Activated CD4-positive, alpha-beta T cell treated with anti-CD3 and anti-CD28 coated beads, Interleukin-2, amount 50 U/mL, for 24 hours (primary cell): ENCODE results near the gene SHMT1.
"Not testable (repeated sequence)": the region's sequence is repeated elsewhere in the genome, so short reads cannot be mapped to it uniquely, and the experiment has no call there.

Experiments
- DNase-seq, 2 donors: peaks; one replicate each; pipeline ENCODE4 v3.0.0-alpha.2; 2020; ENCODE audit warnings: low read depth in 1 of 2, low spot score in 1 of 2

SHMT1 gene

DNA sequence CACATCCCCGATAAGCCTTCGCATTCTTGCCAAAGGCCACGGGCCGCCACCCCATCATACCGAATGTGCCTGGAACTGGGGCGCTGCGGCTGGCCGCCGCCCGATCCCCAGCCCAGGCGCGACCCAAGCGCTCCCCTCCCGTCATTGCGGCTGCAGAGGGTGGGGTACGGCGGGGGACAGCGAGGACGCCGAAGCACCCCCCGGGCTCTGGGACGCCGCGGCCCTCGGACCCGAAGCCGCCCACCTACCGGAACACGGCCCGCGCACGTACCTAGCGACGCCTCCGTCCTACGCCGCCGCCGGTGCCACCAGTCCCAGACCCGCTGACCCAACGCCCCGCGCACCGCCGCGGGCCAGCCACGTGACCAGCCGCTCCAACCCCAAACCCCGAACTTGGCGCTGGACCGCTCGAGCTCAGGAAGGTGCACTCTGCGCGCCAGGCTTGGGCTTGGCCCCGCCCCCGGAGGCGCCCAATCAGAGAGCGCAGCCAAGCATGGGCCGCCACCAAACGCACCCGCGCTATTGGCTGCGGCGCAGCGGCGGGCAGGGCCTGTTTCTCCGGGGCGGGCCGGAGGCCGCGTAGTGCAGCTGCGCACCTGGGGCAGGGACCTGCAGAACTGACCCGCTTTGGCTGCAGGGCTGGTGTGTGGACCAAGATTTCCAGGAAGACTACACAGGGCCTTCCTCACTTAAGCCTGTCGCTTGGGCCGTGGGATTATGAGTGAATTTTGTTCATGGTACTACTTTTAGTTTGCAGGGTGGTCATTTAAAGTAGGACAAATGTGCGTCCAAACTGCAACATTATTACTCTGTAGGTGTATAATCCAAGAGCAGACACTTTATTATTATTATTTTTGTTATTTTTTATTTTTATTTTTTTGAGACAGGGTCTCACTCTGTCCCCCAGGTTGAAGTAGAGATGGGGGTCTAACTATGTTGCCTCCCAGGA is at the start of gene SHMT1:
TSS of gene SHMT1 (minus strand) at position 450 of the 949 bp plus-strand sequence. CDS start 7,569 bp downstream, outside the sequence.
- DNase-seq: peak; percentile 84 to 85

- DNase-seq: not testable (repeated sequence)
Measured at GRCh38 chr17:18412001-18412538, 48.7 kb upstream of the SHMT1 start.

DNA sequence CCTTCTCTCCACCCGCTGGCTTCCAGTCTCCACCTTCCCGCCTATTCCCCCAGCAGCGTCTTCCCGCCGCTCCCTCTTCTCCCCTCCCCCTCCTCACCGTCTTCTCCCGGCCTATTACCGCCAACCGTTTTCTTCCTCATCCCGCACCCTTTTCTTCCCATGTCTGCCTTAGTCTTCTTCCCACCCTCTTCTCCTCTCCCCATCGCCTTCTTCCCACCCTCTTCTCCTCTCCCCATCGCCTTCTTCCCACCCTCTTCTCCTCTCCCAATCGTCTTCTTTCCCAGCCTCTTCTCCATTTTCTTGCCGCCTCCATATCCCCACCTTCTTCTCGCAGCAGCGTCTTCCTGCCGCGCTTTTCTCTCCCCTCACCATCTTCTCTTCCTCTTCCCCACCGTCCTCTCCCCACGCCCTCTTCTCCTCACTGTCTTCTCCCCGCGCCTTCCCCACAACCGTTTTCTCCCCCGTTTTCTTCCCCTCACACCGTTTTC is 48.1 kb upstream of the SHMT1 start:
- peak; percentile 17 to 19 for DNase-seq

- DNase-seq: not testable (repeated sequence)
Measured at GRCh38 chr17:18410736-18411135, 47.4 kb upstream of the SHMT1 start.

GRCh38 chr17:18409321-18409720 is 46.0 kb upstream of the SHMT1 start:
- DNase-seq: not testable (repeated sequence)

- DNase-seq: not testable (repeated sequence)
Measured at GRCh38 chr17:18408906-18409305, 45.6 kb upstream of the SHMT1 start.

- DNase-seq: not testable (repeated sequence)
Measured at GRCh38 chr17:18403604-18404003, 40.3 kb upstream of the SHMT1 start.

DNA sequence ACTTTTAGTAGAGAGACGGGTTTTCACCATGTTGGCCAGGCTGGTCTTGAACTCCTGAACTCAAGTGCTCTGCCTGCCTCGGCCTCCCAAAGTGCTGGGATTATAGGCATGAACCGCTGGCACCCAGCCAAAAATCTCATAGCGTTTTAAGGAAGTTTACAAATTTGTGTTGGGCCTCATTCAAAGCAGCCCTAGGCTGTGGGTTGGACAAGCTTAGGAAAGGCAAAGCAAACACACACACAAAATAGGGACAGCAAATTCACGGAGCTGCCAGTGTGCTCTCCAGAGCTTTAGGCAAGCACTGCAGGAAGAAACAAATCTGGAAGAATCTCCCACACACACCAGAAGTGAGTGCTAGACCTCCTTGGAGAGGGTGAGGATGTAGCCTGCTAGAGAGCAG is 39.8 kb upstream of the SHMT1 start:
- not testable (repeated sequence) for DNase-seq

GRCh38 chr17:18401872-18402590 is 38.7 kb upstream of the SHMT1 start:
- not testable (repeated sequence) for DNase-seq

DNA sequence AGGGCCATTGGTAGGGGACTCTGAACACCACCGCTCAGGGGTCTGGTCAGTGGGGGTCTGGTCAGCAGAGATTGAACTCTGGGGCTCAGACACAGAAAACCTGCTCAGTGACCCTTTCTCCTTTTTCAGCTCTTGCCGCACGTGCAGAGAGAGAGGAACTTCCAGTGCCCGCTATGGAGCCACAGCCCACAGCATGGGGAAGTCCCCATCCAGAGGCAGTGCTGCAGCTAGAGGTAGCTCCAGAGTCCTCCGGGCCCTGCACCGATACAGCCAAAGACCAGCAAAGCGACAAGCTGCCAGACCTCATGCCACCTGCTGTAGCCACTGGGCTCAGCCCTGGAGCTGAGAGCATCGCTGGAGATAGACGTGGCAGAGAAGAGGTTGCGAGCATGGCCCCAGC is 25.4 kb upstream of the SHMT1 start:
- DNase-seq: not testable (repeated sequence)

- DNase-seq: not testable (repeated sequence)
Measured at GRCh38 chr17:18388266-18388665, 24.9 kb upstream of the SHMT1 start.

- not testable (repeated sequence) for DNase-seq
Measured at GRCh38 chr17:18387583-18387982, 24.2 kb upstream of the SHMT1 start.

- DNase-seq: not testable (repeated sequence)
Measured at GRCh38 chr17:18384271-18384670, 20.9 kb upstream of the SHMT1 start.

GRCh38 chr17:18383079-18383481 is 19.7 kb upstream of the SHMT1 start:
- DNase-seq: not testable (repeated sequence)

GRCh38 chr17:18382441-18383078 is 19.2 kb upstream of the SHMT1 start:
- no peak for DNase-seq

- DNase-seq: no peak
Measured at GRCh38 chr17:18381953-18382245, 18.5 kb upstream of the SHMT1 start.

DNA sequence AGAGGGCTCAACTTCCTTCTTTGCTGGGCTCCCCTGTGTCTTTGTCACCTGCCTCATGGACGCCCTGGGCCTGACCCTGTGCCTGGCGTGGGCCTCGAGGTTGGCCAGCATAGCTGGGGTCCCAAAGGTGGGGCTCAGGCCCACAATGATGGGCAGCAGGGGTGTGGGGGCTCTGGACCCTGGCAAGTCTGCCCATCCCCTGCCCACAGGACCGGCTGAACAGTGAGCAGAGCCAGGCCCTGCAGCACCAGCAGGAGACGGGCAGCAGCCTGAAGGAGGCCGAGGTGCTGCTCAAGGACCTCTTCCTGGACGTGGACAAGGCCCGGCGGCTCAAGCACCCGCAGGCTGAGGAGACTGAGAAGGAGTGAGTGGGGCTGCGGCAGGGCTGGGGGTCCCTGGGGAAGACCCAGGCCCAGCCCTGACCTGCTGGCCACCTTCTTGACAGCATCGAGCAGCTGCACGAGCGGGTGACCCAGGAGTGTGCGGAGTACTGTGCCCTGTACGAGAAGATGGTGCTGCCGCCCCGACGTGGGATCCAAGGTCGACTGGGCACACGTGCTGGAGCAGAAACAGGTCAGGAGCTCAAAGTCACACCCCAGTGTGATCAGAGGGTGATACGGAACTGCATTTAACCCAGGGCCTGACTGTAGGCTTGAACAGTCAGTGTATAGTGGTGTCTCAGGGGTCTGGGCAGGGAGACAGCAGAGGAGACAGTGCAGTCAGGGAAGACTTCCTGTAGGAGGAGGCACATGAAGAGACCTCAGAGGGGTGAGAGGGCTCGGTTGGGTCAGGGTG is 18.0 kb upstream of the SHMT1 start:
- DNase-seq: no peak

GRCh38 chr17:18380471-18381157 is 17.3 kb upstream of the SHMT1 start:
- DNase-seq: no peak

DNA sequence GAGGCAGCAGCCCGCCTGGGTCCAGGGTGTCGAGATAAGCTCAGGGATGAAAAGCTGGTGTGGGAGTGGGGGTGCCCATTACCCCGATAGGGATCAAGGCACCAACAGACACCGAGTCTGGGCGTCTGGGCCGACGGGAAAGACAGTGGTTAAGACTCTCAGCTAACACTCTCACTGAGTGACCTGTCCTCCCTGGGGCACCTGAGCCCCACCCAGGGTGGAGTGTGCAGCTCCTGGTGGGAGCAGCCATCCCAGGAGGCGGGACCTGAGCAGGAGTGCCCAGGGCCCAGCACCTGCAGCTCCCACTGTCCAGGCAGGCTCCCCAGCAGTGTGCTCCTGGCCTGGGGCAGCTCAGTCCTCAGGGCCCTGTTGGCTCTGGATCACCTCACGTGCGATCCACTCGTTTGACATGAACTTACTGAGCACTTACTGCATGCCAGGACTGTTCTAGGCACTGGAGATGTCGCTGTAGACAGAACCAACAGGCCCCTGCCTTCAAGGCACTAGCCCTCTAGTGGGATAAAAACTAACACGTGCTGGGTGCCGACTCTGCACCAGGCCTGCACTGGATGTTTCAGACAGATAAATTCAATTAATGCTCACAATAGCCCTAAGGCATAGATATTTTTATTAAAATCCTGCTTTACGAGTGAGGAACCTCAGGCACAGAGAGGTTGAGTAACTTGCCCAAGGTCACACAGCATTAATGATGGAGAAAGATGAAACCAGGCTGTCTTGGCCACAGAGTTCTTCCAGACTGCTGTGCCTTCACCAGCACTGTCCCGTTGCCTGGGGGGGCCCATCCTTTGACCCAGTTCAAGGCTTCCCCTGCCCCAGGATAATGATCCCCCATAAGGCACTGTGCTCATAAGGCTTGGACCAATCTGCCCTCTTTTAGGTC is 16.1 kb upstream of the SHMT1 start:
- DNase-seq: no peak
